HG03575 (cell line): ENCODE measurements around the gene DIAPH2.
A peak's percentile ranks its signal among the peaks of the same experiment; 100 is the strongest.
"Not testable (repeated sequence)": the region's sequence is repeated elsewhere in the genome, so short reads cannot be mapped to it uniquely, and the experiment has no call there.

Source experiments
- ATAC-seq: cut with Tn5 transposase; IDR thresholded peaks from one replicate; pipeline ENCODE4 v1.9.1; 2021; ENCODE audit not compliant: unreplicated experiment, insufficient number of reproducible peaks, low FRiP score; ENCODE audit errors: extremely low read depth

The DIAPH2 gene

DNA sequence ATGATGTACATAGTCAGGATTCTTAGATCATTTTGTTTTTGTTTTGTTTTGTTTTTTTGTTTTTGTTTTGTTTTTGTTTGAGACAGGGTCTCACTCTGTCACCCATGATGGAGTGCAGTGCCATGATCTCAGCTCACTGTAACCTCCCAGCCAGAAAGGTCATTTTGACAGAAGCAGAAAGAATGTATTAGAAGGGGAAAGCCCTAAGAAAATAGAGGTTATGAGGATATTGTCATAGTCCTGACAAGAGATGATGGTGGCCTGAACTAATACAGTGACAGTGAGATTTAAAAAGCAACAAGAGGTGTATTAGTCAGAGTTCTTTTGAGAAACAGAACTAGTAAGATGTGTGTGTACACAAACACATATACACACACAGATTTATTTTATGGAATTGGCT is 702.4 kb downstream of the DIAPH2 start:
- ATAC-seq = no peak

DNA sequence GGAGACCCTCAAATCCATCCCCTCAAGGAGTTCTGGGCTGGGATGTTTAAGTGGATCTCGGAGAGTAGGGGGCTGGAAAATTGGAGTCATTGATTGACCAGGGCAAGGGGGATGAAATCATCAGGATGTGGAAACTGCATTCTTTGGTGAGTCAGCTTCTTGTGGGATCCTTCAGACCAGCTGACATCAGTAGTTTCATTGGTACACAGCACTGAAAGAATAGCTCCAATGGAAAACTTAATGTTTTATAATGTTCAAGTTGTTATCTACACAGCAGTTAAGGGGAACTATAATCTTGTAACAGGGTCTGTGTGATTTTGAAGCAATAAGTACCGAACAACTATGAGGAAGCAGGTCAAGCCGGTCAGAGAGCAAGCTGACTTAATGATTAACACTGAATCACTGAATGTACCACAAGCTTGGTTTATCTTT is 705.1 kb downstream of the DIAPH2 start:
- ATAC-seq = no peak

DNA sequence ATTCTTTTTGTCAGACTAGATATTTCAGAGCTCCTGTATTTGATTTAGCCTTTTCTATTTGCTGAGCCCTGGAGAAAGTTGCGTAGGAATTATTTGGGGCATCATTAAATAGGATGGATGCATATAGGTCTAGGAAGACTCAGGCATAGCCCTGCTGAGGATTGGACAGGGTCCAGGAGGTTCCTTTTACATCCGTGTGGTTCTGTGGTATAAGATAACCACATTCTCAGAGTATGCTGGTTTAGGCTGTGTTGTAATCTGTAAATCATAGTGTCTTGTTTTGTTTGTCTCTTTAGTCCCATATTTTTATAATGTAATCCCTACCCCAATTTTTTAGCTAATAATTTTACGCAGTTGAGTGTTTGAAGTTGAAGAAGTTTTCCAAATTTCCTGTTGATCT is 712.7 kb downstream of the DIAPH2 start:
- ATAC-seq = no peak

DNA sequence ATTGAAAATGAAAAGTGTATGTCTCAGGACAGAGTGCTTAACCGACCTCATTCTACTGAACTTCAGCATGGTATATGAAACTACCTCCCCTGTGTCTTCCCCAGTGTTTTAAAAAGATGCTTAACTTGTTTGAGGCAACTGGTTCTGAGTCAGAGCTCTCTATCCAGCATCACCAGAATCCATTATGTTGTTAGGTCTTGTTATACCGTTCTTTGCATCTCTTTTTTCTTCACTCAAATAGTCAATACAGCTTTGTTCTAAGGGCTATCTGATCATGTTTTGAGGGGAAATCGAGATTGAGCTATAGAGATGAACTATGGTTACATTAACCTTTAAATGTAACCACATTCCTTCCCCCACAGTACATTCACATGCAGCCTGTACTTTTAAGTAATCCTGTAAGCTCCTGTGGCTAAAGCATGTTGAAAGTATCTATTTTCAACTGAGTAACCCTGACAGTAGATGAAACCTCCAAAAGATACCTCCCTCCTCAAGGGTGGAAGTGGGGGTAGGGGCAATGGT is 713.4 kb downstream of the DIAPH2 start:
- peak; percentile 24 for ATAC-seq

DNA sequence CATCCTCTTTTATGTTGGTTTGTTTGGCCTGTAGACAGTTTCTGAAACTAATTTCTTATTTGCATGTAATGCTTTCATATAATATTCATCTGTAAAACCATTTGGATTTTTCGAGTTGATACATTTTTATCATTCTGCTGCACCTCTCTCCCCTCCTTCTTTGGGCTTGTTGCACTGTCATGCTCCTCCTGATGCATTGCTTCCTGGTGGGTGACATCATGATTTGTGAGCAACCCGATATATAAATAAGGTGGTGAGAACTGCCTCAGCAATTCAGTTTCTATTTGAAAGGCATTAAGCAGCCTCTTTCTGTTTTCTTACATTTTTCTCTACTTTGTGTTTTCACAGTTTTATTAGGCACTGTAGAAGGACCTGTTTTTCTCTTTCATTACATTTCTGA is 714.8 kb downstream of the DIAPH2 start:
- ATAC-seq = no peak

DNA sequence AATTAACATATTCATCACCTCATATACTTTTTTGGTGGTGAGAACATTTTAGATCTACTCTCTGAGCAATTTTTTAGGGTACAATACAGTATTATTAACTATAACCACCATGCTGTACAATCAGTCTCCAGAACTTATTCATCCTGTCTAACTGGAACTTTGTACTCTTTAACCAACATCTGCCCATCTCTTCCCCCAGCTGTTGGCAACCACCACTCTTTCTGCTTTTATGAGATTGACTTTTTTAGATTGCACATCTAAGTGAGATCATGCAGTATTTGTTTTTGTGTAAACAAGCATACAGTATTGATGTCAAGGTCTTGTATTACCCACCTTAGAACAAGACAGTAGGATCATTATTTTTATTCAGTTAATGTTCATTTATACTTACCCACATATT is 715.9 kb downstream of the DIAPH2 start:
- no peak for ATAC-seq

DNA sequence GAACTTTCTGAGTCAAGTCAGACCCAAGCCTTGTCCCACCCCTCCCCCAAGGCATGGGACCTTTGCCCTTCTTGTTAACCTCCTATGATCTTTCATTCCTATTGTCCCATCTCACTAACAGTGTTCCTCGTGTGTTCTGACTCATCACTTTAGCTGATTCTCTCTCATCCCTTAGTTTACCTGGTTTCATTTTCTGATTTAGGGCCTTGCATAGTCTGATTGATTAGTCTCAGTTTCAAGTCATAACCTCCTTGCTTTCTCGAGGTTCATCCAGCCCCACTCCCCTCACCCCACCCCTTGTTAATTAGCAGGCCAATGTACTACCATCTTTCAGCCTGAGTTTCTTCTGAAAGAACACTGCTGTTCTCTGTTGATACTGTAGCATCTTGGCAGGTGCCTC is 716.5 kb downstream of the DIAPH2 start:
- ATAC-seq = peak; percentile 32

DNA sequence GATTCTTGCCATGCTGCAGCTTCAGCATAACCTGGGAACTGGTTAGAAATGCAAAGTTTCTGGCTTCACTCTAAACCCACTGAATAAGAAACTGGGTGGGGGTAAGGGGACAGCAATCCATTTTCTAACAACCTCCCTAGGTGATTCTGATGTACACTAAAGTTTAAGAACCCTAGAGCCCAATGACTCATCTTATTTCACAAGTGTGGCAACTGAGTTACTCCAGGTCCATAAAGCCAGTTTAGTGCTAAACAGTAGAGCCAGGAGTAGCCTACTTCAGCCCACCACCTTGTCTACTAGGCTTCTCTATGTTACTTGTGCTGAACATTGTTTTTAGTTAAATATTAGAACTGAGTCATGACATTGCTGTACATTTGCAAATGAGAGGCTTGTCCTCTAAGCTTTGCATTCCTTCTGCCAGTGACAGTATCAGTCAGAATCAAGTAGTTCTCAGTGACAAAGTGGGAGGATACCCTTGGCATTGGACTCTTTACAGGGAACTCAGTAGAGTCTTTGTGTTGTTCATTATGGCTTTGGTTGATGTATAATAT is 717.0 kb downstream of the DIAPH2 start:
- no peak for ATAC-seq

DNA sequence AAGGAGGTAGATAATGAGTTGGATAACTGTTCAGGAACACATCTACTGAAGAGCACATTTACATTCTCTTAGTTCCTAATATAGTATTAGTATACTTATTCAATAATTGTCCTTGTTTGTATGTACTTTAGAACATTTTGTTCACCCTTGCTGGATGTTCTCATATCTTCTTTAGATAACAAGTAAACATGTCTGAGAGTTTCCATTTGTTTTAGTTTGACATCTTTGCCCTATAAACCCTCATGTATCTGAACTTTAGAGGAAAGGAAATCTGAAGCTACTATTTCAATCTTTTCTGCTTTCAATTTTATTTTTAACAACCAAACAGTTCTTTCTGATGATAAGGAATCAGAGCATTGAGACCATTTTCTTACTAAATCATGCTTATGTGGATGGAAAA is 717.7 kb downstream of the DIAPH2 start:
- ATAC-seq = no peak

DNA sequence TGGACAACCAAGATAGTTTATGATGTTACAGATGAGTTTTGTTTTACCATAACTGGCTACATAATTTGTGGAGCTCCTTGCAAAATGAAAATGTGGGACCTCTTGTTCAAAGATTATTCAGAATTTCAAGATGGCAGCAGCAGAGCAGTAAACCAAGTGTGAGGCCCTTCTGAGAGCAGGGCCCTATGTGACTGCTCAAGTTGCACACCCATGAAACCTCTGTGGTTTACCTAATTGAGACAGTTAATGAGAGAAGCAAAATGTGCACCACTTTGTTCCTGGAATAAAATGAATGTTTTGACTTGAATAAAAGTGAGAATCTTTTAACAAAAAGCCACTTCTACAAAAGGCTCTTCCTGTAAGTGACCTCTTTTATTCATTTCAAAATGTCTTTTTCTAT is 718.3 kb downstream of the DIAPH2 start:
- ATAC-seq = no peak

DNA sequence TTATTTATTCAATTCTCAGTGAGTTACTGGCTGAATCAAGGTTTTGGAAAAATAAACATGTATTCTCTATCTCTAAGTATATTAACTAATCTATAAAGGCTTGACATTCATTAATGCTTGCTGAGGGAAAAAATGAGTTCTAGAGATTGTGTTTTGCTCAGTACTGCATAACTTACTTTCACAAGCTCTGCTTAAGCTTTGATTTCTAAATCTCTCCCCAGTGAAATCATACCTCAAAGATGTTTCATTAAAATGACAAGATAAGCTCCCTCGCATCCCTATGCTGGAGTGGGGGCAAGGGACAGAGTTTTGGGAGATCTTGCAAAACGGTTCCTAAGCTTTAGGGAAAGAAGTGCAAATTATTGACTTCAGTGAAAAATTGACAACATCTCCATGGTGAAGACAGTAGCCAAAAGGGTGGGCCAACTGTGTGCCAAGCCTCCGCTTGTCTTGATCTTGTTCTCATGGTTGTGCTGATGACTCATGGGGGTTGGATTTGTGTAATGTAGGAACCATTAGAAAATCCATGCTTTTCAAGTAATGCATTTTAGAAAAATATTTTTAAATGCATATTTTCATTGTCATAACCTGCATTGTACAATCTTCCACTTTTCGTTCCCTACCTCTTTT is 720.5 kb downstream of the DIAPH2 start:
- no peak for ATAC-seq

DNA sequence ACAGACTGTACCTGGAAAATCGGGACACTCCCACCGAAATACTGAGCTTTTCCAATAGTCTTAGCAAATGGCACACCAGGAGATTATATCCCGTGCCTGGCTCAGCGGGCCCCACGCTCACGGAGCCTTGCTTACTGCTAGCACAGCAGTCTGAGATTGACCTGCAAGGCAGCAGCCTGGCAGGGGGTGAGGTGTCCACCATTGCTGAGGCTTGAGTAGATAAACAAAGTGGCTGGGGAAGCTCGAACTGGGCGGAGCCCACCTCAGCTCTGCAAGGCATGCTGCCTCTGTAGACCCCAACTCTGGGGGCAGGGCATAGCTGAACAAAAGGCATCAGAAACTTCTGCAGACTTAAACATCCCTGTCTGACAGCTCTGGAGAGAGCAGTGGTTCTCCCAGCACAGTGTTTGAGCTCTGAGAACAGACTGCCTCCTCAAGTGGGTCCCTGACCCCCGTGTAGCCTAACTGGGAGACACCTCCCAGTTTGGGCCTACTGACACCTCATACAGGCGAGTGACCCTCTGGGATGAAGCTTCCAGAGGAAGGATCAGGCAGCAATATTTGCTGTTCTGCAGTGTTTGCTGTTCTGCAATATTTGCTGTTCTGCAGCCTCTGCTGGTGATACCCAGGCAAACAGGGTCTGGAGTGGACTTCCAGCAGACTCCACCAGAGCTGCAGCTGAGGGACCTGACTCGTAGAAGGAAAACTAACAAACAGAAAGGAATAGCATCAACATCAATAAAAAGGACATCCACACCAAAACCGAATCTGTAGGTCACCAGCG is 725.2 kb downstream of the DIAPH2 start:
- ATAC-seq = not testable (repeated sequence)

DNA sequence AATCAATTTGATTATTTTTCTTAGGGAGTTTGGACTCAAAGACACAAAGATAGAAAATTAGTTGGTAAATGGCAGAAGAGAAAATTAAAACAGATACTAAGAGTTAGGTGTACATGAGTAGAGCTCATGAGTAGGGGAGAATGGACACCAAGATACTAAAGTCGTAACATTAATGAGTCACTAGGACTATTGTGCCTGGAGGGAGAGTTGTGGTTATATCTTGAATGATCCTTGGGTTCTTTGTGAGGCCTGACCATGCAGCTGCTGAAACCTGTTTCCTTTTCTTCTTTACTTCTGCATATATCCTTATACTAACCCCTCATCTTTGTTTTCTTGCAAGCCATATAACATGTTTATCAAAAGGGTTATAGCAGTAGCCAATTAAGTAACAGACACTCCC is 731.8 kb downstream of the DIAPH2 start:
- ATAC-seq = no peak

DNA sequence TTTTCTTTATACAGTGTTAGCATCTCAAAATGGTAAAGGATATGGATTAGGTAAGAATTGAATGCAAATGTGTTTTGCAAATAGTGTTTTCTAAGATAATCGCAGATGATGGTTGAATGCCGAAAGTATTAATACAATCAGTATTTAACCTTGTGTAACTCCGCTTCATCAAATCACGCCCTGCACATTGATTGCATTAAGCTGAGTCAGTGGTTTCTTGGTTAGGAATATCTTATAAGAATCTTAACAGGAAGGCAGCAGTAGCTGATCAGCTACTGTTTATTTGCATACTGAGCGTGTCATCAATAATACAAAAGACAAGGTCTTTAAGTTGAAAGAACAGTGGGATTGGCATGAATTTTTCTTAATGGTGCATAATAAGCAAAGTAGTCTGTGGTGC is 744.5 kb downstream of the DIAPH2 start:
- no peak for ATAC-seq

DNA sequence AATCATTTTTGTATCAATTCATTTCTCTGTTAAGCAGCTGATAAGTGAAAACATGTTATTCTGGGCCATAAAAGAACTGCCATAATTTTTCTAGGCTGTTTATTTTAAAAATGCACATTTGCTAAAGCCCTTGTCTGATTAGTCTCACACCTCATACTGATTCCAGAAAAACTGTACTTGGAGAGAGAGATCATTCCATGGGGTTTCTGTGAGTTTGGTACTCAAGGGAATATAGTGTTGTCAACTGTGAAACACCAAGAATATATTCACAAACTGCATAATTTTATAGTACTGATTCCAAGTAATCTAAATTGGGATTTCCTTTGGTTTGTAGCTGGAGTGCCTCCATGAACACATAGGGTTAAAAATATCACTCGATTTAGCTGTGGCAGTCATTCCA is 746.6 kb downstream of the DIAPH2 start:
- ATAC-seq = no peak

DNA sequence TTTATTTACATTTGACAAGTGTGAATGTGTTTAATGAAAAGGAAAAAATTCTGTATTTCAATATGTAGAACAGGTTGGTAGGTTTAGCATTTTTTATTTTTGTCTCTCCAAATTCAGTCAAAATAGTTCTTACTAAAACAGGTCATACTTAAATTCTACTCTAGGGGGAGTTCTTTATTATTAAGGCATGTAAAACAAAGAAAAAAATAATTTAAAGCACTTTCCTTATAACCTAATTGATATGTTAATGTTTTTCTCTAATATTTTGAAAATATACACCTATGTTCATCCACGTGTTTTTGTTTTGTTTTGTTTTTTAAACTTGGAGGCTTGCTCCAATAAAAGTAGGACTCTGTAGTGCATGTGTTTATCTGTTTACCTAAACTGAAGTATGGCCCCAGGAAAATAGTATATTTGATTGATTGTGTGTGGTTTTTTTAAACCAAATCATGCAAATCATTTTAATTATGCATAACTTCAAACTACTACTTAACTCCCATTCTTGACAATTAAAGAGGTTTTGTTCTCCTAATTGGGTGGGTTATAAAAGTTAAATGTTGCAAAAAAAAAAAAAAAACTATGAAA is 761.7 kb downstream of the DIAPH2 start:
- no peak for ATAC-seq

DNA sequence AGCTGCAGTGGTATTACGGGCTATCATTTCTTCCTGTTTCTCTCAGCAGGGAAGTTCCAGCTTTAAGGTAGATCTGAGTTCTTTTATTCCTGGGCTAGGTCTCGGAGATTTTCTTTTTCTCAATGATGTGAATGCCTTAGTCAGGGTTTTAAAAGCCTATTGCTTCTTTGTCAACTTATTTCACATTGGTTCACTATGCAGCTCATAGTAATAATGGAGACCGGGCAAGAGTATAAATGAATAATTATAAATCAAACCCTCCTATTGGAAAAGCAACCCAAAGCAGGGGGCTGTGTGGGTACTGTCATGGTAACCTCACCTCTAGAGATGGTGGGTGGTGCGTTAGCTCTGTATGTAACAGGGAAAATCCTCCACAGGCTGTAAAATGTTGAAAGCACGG is 762.7 kb downstream of the DIAPH2 start:
- ATAC-seq = no peak

DNA sequence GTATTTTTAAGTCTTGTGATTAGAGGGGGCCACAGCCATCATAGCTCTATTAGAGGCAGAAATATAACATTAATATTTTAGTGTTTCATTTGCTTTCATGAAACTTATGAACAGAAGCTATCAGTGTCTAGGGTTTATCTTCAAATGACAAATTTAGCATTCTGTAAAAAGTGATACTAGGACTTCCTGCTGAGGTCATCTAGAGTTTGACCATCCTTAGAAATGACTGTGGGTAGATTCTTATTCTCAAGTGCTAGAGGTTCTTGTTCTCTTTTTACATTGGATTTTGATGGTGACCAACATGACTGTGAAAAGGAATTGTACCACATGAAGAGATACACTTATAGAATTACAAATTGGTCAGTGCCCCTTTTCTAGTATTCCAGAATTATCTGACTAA is 767.6 kb downstream of the DIAPH2 start:
- ATAC-seq = no peak

DNA sequence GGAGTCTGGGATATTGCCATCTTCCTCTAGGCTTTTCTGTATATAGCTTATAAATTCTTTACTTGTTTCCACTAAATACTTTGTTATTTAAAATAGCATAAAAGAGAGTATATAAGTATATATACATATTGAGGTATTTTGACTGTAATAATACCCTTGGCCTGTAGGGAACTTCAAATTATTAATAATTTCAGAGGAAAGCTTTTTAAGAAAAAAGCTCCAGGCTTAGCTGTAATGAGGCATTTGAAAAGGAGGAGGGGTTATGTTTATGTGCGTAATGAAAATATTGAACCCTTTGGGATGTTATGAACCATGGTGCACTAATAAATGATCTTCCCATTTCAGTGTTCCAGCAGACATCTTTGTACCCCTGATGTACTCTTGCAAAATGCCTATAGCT is 777.1 kb downstream of the DIAPH2 start:
- ATAC-seq = no peak

DNA sequence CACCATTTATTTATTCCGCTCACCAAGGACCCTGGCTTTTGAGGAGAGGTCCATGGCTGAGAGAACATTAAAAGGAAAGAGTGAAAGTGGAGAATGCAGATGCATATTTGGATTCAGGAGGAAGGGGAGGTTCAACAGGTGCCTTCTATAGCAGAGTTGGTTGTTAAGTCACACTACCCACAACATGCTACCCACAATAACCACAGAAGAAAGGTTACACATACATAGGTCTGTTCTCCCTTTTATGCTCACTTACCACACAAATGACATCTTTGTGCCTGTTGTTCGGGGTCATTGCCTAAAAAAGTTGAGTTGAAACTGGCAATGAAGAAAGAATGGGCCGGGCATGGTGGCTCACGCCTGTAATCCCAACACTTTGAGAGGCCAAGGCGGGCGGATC is 786.4 kb downstream of the DIAPH2 start:
- no peak for ATAC-seq
